Lung microvascular endothelial cell (primary cell): ENCODE measurements around the gene PCGF2. TPM values are rescaled to one million over a fixed set of nuclear protein-coding genes. Genes with fewer than 3 reads are reported as not detected.
A peak's percentile ranks its signal among the peaks of the same experiment; 100 is the strongest.
"Not testable (repeated sequence)": the region's sequence is repeated elsewhere in the genome, so short reads cannot be mapped to it uniquely, and the experiment has no call there.

Source experiments
- DNase-seq, 2 donors: peaks; one replicate each; pipeline versions ENCODE4 v3.0.0 to v3.0.0-alpha.2; 2010; ENCODE audit warnings: low read depth in 2 of 2
- total RNA-seq: library from RNA; depleted of rRNA; stranded (reverse); fragments of >200 nt; gene quantifications from 2 replicates; pipeline ENCODE4 v1.2.1, GENCODE V29; 2014

Gene PCGF2
- total RNA-seq, 1 donor from 2014 or later, result 3.8 TPM

DNA sequence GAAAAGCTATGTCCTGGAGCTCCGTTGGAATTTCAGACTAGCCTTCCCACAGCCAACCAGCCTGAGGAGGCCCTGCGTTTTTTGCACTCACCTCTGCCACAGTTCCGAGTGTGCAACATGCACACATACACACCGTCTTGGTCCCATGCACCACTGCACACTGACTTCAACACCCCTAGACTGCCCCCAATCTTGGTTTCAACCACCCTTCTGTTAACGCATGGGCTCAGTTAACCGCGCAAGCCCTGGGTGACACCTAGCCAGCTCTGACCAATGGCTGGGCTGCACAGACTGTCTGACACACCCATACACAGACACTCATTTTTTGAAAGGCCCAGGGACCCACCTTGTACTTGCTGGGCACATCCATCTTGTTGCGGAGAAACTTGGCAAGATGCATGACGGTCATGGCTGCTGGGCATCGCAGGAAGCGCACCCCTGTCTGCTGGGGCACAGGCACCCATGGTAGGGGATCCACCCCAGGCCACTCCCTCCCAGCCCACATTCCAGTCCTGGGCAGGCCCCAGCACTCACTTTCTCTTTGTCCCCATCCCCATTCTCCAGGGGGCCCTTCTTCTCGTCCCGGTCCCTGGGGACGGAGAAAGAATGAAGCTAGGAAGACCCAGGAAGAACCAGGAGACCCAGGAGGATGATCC lies 10.0 kb downstream of the PCGF2 start:
- no peak for DNase-seq

GRCh38 chr17:38735161-38735997 lies 12.8 kb downstream of the PCGF2 start:
- DNase-seq, result peak; percentile 28 to 57

GRCh38 chr17:38733982-38734973 lies 13.9 kb downstream of the PCGF2 start:
- peak in 1 of 2 donors; percentile 47 for DNase-seq

- DNase-seq, result no peak
These were observed 14.7 kb downstream of the PCGF2 start for GRCh38 chr17:38733282-38733981.

DNA sequence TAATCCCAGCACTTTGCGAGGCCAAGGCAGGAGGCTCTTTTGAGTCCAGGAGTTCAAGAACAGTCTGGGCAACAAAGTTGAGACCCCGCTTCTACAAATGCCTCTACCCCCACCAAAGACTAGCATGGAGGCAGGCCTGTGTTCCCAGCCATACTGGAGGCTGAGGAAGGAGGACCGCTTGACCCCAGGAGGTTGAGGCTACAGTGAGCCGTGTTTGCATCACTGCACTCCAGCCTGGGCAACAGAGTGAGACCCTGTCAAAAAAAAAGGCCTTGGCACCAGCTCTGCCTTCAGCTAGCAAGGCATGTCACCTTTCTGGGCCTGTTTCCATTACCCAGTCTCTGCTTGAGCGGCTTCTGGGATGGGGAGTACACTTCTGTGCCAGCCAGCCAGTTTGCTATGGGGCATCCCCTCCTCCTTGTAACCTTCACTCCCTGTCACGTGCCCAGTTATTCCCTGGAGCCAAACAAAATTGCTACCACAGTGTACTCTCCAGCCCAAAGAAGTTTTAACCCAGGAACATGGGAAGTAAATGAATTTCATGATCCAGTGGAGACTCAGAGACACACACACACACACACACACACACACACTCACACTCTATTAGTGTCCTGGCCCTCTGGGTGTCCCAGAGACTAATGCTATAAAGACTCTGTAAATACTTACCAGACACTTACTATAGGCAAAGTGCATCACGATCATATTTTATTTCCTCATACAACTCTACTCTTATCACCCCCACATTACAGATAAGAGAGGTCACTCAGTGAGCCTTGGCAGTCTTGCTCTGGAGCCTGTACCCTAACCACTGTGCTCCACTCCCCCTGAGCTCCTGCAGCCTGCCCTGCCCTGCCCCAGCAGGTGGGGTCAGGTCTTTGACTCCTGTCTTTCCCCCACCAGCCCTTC lies 15.5 kb downstream of the PCGF2 start:
- no peak for DNase-seq

DNA sequence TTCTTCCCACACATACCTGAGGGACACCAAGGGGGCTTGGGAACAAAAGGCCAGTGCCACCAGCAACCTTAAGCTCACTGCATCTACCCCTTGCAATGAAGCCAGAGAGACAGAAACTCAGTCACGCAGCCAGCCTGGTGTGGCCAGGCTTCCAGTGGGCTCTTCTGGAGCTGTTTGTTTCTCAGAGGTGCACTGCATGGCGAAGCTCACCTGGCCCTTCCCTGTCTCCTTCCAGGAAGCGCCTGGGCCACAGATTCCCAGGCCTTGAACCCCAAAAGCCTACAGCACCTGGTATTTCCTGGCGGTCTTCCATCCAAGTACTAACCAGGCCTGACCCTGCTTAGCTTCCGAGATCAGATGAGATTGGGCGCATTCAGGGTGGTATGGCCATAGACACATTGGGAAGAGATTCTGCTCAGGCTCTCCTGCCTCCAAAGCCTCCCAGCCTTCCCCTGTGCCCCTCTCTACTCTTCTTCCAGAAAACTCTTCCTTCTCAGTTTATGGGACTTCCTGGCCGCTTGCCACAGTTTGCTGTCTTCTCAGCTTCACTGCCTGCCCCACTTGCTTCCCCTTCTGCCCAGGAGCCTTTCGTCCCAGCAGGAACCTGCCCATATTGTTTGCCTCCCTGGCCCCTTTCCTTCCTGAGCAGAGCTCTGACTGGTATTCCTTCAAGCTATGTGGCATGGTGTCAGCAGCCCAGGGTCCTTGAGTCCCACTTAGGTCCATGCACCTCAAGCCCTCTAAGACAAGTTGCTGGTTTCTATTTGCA lies 16.4 kb downstream of the PCGF2 start:
- no peak for DNase-seq

- DNase-seq, result peak; percentile 40 to 44
These were observed 17.4 kb downstream of the PCGF2 start for GRCh38 chr17:38730526-38731379.

- peak; percentile 72 to 77 for DNase-seq
These were observed 18.1 kb downstream of the PCGF2 start, which contains the start of gene CISD3 for GRCh38 chr17:38729886-38730525. TSS of gene CISD3 (plus strand) at chr17:38730341. CDS start at chr17:38730359, 18 bp downstream.

DNA sequence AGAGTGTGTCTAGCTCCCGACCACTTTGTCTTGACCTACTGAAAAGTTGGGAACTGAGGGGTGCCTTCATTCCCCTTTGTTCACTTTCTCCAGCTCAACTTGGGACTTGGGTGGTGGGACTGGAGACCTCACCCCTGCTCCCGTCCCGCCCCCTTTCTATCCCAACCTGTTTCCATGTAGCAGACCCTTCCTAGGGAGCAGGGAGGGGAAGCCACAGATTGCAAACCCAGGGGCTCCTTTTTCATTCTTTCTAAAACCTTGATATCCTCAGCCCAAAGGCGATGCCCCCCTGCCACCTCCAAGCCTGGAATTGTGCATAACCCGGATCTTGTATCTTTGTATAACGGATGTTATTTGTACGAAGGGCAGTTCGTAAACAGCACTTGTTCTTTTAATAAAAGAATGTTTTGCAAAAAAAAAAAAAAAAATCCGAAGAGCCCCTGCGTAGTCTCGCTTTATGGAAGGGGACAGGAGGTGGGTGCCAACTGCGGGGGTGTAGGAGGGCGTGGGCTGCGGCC lies 18.7 kb downstream of the PCGF2 start:
- no peak for DNase-seq

GRCh38 chr17:38728290-38728831 lies 19.8 kb downstream of the PCGF2 start:
- DNase-seq, result no peak

DNA sequence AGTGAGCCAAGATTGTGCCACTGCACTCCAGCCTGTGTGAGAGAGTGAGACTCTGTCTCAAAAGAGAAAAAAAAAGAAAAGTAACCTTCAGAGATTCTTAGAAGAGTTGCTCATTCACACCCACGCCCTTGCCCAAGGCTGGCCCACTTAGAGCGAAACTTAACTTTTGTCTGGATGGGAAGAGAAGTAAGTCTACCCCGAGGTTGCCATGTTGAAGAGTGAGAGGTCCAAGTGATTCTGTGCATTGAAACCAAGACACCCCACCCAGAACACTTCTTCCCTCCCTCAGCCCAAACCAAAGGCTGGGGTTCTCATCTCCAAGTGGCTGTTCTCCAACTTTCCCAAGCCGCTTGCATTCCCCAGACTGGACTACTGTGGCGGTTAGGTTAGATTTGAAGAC lies 20.4 kb downstream of the PCGF2 start:
- no peak for DNase-seq

- DNase-seq, result not testable (repeated sequence)
These were observed 22.0 kb downstream of the PCGF2 start for GRCh38 chr17:38726145-38726544.

DNA sequence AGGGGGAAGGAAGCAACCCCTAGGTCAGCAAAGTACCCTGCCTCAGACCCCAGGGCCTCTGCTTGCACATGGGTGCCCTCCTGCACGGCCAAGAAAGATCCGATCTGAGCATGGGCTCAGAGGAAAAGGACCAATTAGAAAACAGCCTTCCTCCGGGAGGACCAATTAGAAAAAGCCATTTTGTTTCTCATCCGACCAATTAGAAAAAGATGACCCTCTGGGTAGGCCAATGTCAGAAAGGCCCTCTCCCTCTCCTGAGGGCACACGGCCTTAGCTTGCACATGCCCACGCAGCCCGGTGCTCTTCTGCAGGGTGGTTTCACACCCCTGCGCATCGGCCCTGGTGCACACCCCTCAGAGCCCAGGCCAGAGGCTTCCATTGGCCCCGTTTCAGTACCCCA lies 23.1 kb downstream of the PCGF2 start:
- no peak for DNase-seq

- DNase-seq, result no peak
These were observed 23.7 kb downstream of the PCGF2 start for GRCh38 chr17:38724337-38724988.

DNA sequence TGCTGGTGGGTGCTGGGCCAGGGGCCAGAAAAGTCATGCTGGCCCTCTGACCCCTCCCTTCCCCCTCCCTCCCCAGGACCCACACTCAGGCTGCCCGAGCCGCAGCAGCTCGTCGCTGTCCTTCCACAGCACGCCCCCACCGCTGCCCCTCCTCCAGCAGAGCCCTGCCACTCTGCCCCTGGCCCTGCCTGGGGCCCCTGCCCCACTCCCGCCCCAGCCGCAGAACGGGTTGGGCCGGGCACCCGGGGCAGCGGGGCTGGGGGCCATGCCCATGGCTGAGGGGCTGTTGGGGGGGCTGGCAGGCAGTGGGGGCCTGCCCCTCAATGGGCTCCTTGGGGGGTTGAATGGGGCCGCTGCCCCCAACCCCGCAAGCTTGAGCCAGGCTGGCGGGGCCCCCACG lies 26.3 kb downstream of the PCGF2 start:
- no peak for DNase-seq

- DNase-seq, result no peak
These were observed 27.2 kb downstream of the PCGF2 start for GRCh38 chr17:38720941-38721340.
